ENCODE results near the gene PSMD5. TPM values are rescaled to one million over a fixed set of nuclear protein-coding genes. Genes with fewer than 3 reads are reported as not detected.

The PSMD5 gene
- total RNA-seq, 4 donors from 2014 or later = 23.8 to 46.2 (median 30.9) TPM

DNA sequence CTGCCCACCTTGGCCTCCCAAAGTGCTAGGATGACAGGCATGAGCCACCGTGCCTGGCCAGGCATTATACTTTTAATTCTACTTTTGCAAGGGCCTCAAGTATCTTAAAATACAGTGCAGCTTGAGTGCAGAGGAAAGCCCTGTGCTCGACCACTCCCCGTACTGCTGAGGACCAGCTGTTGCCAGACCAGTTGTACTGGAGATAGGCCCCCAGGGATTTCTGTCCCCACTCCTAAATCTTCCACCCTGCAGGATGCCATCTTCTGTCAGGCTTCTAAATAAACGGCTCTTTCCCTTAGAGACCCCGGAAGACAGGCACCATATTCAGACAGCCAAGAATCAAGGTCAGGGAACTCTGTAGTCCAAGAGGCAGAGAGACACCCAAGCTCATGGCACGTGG lies 16.6 kb upstream of the PSMD5 start:
- H3K27ac ChIP-seq = no peak overlapping the region
- H3K4me1 ChIP-seq = no peaks in the 10 kb centered on the region
- H3K9me3 ChIP-seq = no peaks in the 10 kb centered on the region
- TF ChIP-seq, protein P1, sequence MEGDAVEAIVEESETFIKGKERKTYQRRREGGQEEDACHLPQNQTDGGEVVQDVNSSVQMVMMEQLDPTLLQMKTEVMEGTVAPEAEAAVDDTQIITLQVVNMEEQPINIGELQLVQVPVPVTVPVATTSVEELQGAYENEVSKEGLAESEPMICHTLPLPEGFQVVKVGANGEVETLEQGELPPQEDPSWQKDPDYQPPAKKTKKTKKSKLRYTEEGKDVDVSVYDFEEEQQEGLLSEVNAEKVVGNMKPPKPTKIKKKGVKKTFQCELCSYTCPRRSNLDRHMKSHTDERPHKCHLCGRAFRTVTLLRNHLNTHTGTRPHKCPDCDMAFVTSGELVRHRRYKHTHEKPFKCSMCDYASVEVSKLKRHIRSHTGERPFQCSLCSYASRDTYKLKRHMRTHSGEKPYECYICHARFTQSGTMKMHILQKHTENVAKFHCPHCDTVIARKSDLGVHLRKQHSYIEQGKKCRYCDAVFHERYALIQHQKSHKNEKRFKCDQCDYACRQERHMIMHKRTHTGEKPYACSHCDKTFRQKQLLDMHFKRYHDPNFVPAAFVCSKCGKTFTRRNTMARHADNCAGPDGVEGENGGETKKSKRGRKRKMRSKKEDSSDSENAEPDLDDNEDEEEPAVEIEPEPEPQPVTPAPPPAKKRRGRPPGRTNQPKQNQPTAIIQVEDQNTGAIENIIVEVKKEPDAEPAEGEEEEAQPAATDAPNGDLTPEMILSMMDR (IDR thresholded peaks at IDR 0.05) = no peak
- no peak for TF ChIP-seq POLR2A (IDR thresholded peaks at IDR 0.05)
- DNase-seq = no peak
- H3K27me3 ChIP-seq = no peaks in the 10 kb centered on the region
- peaks cover 0 to 49% (median 0%) of the 10 kb centered on the region in 3 donors for H3K36me3 ChIP-seq
- no peak overlapping the region for H3K4me3 ChIP-seq

DNA sequence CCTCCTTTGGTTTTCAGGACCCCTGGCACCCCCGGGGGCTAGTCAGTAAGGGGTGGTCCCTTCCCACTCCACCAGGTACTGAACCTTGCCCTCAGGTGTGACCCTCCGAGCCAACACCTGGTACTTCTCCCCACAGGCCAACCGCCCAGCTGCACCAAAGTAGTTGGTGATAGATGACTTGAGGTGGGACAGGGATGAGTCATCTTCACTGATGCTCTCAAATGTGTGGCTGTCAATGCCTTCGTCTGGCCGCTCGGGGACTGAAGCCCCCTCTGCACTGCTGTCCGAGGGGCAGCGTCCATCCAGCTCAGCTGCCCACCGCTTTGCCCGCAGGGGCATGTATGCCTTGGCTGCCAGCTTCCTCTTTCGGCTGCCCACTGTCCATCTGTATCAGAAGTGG lies 15.2 kb upstream of the PSMD5 start:
- no peak overlapping the region for H3K4me3 ChIP-seq
- peaks cover 0 to 38% (median 0%) of the 10 kb centered on the region in 3 donors for H3K36me3 ChIP-seq
- DNase-seq = no peak
- H3K4me1 ChIP-seq = no peaks in the 10 kb centered on the region
- H3K27ac ChIP-seq = no peak overlapping the region
- H3K9me3 ChIP-seq = no peaks in the 10 kb centered on the region
- TF ChIP-seq, protein P1 (IDR thresholded peaks at IDR 0.05) = no peak
- no peak for TF ChIP-seq POLR2A (IDR thresholded peaks at IDR 0.05)
- no peaks in the 10 kb centered on the region for H3K27me3 ChIP-seq

DNA sequence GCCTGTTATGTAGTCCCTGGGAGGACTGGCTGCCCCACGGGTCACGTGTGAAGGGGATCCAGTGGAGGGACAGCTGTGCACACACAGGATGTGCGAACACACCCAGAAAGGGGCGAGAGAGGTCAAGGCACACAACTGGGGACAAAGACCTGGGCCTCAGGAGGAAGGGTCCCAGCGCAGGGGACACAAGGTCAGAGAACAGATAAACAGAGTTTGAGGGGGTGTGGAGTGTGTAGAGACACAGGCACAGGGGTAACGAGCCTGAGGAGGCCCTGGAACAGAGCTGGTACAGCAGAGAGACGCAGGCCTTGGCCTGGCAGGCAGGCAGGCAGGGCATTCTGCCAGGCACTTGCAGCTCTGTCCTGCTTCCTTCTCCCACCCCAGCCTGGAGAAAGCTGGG lies 14.8 kb upstream of the PSMD5 start:
- TF ChIP-seq POLR2A (IDR thresholded peaks at IDR 0.05) = no peak
- TF ChIP-seq, protein P1 (IDR thresholded peaks at IDR 0.05) = no peak
- Histone ChIP-seq H3K36me3 (peaks cover 0 to 34% (median 0%) of the 10 kb centered on the region in 3 donors), H3K27me3 (no peaks in the 10 kb centered on the region), H3K4me1 (no peaks in the 10 kb centered on the region), H3K27ac (no peak overlapping the region), H3K4me3 (no peak overlapping the region), H3K9me3 (no peaks in the 10 kb centered on the region)
- DNase-seq = no peak

DNA sequence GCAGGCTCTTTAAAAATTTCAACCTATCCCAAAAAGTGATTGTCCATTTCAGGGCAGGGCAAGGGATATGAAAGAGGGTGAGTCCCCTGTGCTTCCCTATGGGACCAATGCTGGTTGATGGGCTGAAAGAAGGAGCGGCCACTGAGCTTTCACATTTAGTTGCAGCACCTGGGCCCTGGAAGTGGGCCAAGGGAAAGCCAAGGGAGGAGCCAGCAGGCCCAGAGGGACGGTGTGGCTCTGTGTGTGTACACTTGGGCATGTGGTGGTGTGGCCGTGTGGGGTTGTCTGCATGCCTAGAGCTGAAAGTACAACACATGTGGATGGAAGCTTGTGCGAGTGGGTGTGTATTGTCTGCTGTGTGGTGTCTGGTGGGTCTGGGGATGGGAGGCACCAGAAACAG lies 14.0 kb upstream of the PSMD5 start:
- TF ChIP-seq, protein P1 (IDR thresholded peaks at IDR 0.05) = no peak
- no peak for TF ChIP-seq POLR2A (IDR thresholded peaks at IDR 0.05)
- Histone ChIP-seq H3K36me3 (peaks cover 0 to 29% (median 0%) of the 10 kb centered on the region in 3 donors), H3K4me3 (no peak overlapping the region), H3K27me3 (no peaks in the 10 kb centered on the region), H3K4me1 (no peaks in the 10 kb centered on the region), H3K27ac (no peak overlapping the region), H3K9me3 (no peaks in the 10 kb centered on the region)
- peak in 2 of 3 donors; percentile 74 for DNase-seq

DNA sequence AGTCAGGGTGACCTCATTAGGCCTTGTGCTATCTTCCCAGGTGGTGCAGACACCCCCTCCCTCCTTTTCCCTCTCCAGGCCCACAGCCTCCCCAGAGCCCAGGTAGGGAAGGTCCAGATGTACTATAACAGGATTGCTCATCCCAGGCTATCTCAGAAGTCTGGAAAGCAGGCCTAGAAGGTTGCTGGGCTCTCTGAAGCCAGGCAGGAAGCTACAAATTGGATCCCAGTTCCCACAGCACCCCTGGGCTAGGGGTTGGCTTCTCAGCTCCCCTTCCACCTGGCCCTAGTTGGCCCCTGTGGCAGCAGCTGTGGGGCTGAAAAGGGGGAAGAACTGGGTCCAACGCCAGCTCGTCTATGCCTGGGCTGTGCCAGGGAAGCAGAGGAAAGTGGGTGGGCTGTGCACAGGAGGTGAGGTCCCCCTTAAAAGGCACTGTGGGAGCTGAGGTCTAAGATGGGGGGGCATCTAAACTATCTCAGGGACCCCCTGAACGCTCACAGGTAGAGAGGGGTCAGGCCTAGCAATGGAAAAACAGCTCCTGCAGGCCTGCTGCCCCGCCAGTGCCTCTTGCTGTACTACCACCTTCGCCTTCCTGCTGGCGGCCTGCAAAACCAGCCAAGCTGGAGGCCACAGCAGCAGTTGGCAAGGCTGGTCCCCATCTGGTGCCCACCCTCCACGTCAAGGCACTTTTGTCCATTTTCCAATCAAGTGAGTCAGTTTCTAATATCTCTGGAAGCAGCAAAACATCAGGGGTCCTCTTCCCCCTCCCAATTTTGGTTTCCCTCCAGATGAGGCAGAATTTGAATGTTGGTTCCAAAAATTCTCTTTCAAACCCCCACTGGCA lies 13.3 kb upstream of the PSMD5 start:
- no peak for DNase-seq
- TF ChIP-seq, protein P1 (IDR thresholded peaks at IDR 0.05) = no peak
- TF ChIP-seq POLR2A (IDR thresholded peaks at IDR 0.05) = no peak
- Histone ChIP-seq H3K4me1 (no peaks in the 10 kb centered on the region), H3K27ac (no peak overlapping the region), H3K36me3 (peaks cover 0 to 33% (median 0%) of the 10 kb centered on the region in 3 donors), H3K9me3 (no peaks in the 10 kb centered on the region), H3K27me3 (no peaks in the 10 kb centered on the region), H3K4me3 (no peak overlapping the region)

All from Peyer's patch (tissue), 4 donors.